ENCODE data around the gene MTX2. TPM values are rescaled to one million over a fixed set of nuclear protein-coding genes. Genes with fewer than 3 reads are reported as not detected.

Gene MTX2
- polyA plus RNA-seq, 1 experiment: 47.4 TPM

- Histone ChIP-seq H3K4me3 (ENCODE audit: low read depth, low read length) (no peak overlapping the region), H3K27me3 (ENCODE audit: control insufficient read depth, insufficient read depth, low read length) (no peaks in the 10 kb centered on the region), H3K27ac (ENCODE audit: low read depth, low read length) (no peak overlapping the region), H3K9me3 (ENCODE audit: control insufficient read depth, insufficient read depth, low read length) (no peaks in the 10 kb centered on the region)
- POLR2A ChIA-PET: no interaction called here
- no peak for TF ChIP-seq CTCF (IDR thresholded peaks at IDR 0.05; ENCODE audit: low read depth, low read length)
- CTCF ChIA-PET: no interaction called here
- no peak for DNase-seq (ENCODE audit: low read depth, low spot score)
Measured at GRCh38 chr2:176251928-176252327, 17.3 kb upstream of the MTX2 start.

- DNase-seq (ENCODE audit: low read depth, low spot score): no peak
- H3K4me3 ChIP-seq (ENCODE audit: low read depth, low read length): no peak overlapping the region
- no peaks in the 10 kb centered on the region for H3K9me3 ChIP-seq (ENCODE audit: control insufficient read depth, insufficient read depth, low read length)
- no peak for TF ChIP-seq CTCF (IDR thresholded peaks at IDR 0.05; ENCODE audit: low read depth, low read length)
- H3K27me3 ChIP-seq (ENCODE audit: control insufficient read depth, insufficient read depth, low read length): peaks cover 3% of the 10 kb centered on the region
- no peak overlapping the region for H3K27ac ChIP-seq (ENCODE audit: low read depth, low read length)
- CTCF ChIA-PET: interaction anchor here (1.9 kb wide), 1 partner anchor 194 kb away, joined by 5 read pairs; no protein-coding TSS in a partner anchor
- POLR2A ChIA-PET: no interaction called here
Measured at GRCh38 chr2:176260689-176261088, 8.6 kb upstream of the MTX2 start.

- ChIA-PET CTCF (interaction anchor here (1.9 kb wide), 1 partner anchor 194 kb away, joined by 5 read pairs; no protein-coding TSS in a partner anchor), POLR2A (no interaction called here)
- TF ChIP-seq CTCF (IDR thresholded peaks at IDR 0.05; ENCODE audit: low read depth, low read length): no peak
- H3K9me3 ChIP-seq (ENCODE audit: control insufficient read depth, insufficient read depth, low read length): no peaks in the 10 kb centered on the region
- peaks cover 3% of the 10 kb centered on the region for H3K27me3 ChIP-seq (ENCODE audit: control insufficient read depth, insufficient read depth, low read length)
- DNase-seq (ENCODE audit: low read depth, low spot score): no peak
- no peak overlapping the region for H3K27ac ChIP-seq (ENCODE audit: low read depth, low read length)
- no peak overlapping the region for H3K4me3 ChIP-seq (ENCODE audit: low read depth, low read length)
Measured at GRCh38 chr2:176261136-176261535, 8.1 kb upstream of the MTX2 start.

- TF ChIP-seq CTCF (IDR thresholded peaks at IDR 0.05; ENCODE audit: low read depth, low read length): no peak
- H3K9me3 ChIP-seq (ENCODE audit: control insufficient read depth, insufficient read depth, low read length): no peaks in the 10 kb centered on the region
- DNase-seq (ENCODE audit: low read depth, low spot score): no peak
- ChIA-PET POLR2A (no interaction called here), CTCF (interaction anchor here (0.6 to 2.1 kb wide), 4 partner anchors 142 to 896 kb away, joined by 3 to 13 read pairs (median 4); no protein-coding TSS in a partner anchor)
- peak overlapping the region; percentile 95 for H3K4me3 ChIP-seq (ENCODE audit: low read depth, low read length)
- peaks cover 2% of the 10 kb centered on the region for H3K27me3 ChIP-seq (ENCODE audit: control insufficient read depth, insufficient read depth, low read length)
- H3K27ac ChIP-seq (ENCODE audit: low read depth, low read length): no peak overlapping the region
Measured at GRCh38 chr2:176268976-176269318, 295 bp upstream of the MTX2 start.

- peaks cover 2% of the 10 kb centered on the region for H3K27me3 ChIP-seq (ENCODE audit: control insufficient read depth, insufficient read depth, low read length)
- no peak for DNase-seq (ENCODE audit: low read depth, low spot score)
- no peak for TF ChIP-seq CTCF (IDR thresholded peaks at IDR 0.05; ENCODE audit: low read depth, low read length)
- POLR2A ChIA-PET: no interaction called here
- H3K27ac ChIP-seq (ENCODE audit: low read depth, low read length): no peak overlapping the region
- CTCF ChIA-PET: interaction anchor here (0.6 to 1.0 kb wide), 2 partner anchors 129 to 184 kb away, joined by 3 read pairs; no protein-coding TSS in a partner anchor
- no peaks in the 10 kb centered on the region for H3K9me3 ChIP-seq (ENCODE audit: control insufficient read depth, insufficient read depth, low read length)
- H3K4me3 ChIP-seq (ENCODE audit: low read depth, low read length): peak overlapping the region; percentile 95
Measured at GRCh38 chr2:176270100-176270750, 983 bp downstream of the MTX2 start.
